Ovary (tissue), 3 donors: ENCODE results near the gene PTPRN2.

Experiments used
- EP300 ChIP-seq: sonication (generic); formaldehyde crosslinking; IDR thresholded peaks from one replicate; pipeline ENCODE4 v1.6.1; 2017; ENCODE audit warnings: antibody characterized with exemption
- POLR2A ChIP-seq: fragments of 450-650 bp; IDR thresholded peaks from one replicate; pipeline ENCODE4 v1.6.1; 2017; ENCODE audit warnings: antibody characterized with exemption, mild to moderate bottlenecking, moderate library complexity
- TF ChIP-seq, protein P1 (sequence below), 3 donors: fragments of 450-650 bp in 2 of 3; fragments of 200-600 bp in 1 of 3; IDR thresholded peaks; one replicate each; pipeline versions ENCODE4 v1.5.1 to v1.8.0; 2016 to 2022; ENCODE audit warnings: antibody characterized with exemption in 3 of 3, mild to moderate bottlenecking in 1 of 3
- donor health status: DM: no; HTN: no; CAD: no.

DNA sequence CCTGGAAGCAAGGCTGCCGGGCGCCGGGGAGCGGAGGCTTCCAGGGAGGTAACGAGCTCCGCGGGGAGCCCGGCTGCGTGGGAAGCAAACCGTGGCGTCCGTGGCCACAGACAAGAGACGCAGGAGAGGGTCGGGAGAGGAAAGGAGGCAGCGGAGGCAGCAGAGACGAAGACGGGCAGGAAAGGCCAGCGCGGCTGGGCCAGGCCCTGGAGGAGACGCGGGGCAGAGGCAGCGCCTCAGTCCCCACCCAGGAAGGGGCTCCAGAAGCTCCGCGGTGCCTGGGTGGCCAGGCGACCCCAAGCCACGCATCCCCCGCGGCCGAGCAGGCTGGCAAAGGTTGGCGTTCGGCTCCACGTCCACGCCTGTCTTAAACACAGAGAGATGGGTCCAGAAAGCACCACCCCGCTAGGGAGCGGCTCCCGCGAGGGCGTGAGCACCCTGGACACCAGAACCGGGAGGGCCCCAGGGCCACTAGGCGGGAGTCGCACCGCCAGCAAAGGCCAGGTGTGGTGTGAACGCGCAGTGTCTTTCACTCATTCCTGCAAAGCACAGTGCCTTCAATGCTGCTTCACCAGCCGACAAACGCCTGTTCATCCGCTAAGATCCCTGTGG, 97.3 kb downstream of the PTPRN2 start:
- TF ChIP-seq POLR2A = no peak
- TF ChIP-seq, protein P1, sequence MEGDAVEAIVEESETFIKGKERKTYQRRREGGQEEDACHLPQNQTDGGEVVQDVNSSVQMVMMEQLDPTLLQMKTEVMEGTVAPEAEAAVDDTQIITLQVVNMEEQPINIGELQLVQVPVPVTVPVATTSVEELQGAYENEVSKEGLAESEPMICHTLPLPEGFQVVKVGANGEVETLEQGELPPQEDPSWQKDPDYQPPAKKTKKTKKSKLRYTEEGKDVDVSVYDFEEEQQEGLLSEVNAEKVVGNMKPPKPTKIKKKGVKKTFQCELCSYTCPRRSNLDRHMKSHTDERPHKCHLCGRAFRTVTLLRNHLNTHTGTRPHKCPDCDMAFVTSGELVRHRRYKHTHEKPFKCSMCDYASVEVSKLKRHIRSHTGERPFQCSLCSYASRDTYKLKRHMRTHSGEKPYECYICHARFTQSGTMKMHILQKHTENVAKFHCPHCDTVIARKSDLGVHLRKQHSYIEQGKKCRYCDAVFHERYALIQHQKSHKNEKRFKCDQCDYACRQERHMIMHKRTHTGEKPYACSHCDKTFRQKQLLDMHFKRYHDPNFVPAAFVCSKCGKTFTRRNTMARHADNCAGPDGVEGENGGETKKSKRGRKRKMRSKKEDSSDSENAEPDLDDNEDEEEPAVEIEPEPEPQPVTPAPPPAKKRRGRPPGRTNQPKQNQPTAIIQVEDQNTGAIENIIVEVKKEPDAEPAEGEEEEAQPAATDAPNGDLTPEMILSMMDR (IDR thresholded peaks at IDR 0.05) = no peak
- no peak for TF ChIP-seq EP300
